ENCODE measurements around the gene CEP44.
"Not testable (repeated sequence)": the region's sequence is repeated elsewhere in the genome, so short reads cannot be mapped to it uniquely, and the experiment has no call there.

Gene CEP44

GRCh38 chr4:174283507-174284471 is at the start of gene CEP44, which contains the start of gene FBXO8:
Gene CEP44 (plus strand): TSS chr4:174283911. CDS start chr4:174299122, 15,211 bp downstream.
Gene FBXO8 (minus strand): TSS chr4:174283667. CDS start chr4:174263092, 20,575 bp downstream.
- peak; percentile 28 to 35 for DNase-seq (ENCODE audit: low read depth in 2 of 2)

- DNase-seq (ENCODE audit: low read depth in 2 of 2), result no peak
Measured at GRCh38 chr4:174236359-174236758, 47.4 kb upstream of the CEP44 start.

- DNase-seq (ENCODE audit: low read depth in 2 of 2), result no peak
Measured at GRCh38 chr4:174241162-174241561, 42.5 kb upstream of the CEP44 start.

- DNase-seq (ENCODE audit: low read depth in 2 of 2), result no peak
Measured at GRCh38 chr4:174244441-174244840, 39.3 kb upstream of the CEP44 start.

- no peak for DNase-seq (ENCODE audit: low read depth in 2 of 2)
Measured at GRCh38 chr4:174245714-174246113, 38.0 kb upstream of the CEP44 start.

GRCh38 chr4:174248407-174248806 is 35.3 kb upstream of the CEP44 start:
- no peak for DNase-seq (ENCODE audit: low read depth in 2 of 2)

GRCh38 chr4:174252412-174252811 is 31.3 kb upstream of the CEP44 start:
- no peak for DNase-seq (ENCODE audit: low read depth in 2 of 2)

- no peak for DNase-seq (ENCODE audit: low read depth in 2 of 2)
Measured at GRCh38 chr4:174254613-174255012, 29.1 kb upstream of the CEP44 start.

GRCh38 chr4:174255374-174255773 is 28.3 kb upstream of the CEP44 start:
- no peak for DNase-seq (ENCODE audit: low read depth in 2 of 2)

GRCh38 chr4:174255786-174256185 is 27.9 kb upstream of the CEP44 start:
- no peak for DNase-seq (ENCODE audit: low read depth in 2 of 2)

- no peak for DNase-seq (ENCODE audit: low read depth in 2 of 2)
Measured at GRCh38 chr4:174256277-174256713, 27.4 kb upstream of the CEP44 start.

GRCh38 chr4:174259580-174259979 is 24.1 kb upstream of the CEP44 start:
- DNase-seq (ENCODE audit: low read depth in 2 of 2), result no peak

GRCh38 chr4:174260099-174260498 is 23.6 kb upstream of the CEP44 start:
- DNase-seq (ENCODE audit: low read depth in 2 of 2), result no peak

- DNase-seq (ENCODE audit: low read depth in 2 of 2), result not testable (repeated sequence)
Measured at GRCh38 chr4:174261432-174261831, 22.3 kb upstream of the CEP44 start.

GRCh38 chr4:174262624-174263444 is 20.9 kb upstream of the CEP44 start:
- DNase-seq (ENCODE audit: low read depth in 2 of 2), result no peak

- no peak for DNase-seq (ENCODE audit: low read depth in 2 of 2)
Measured at GRCh38 chr4:174263445-174263736, 20.3 kb upstream of the CEP44 start.

- no peak for DNase-seq (ENCODE audit: low read depth in 2 of 2)
Measured at GRCh38 chr4:174265916-174266315, 17.8 kb upstream of the CEP44 start.

- no peak for DNase-seq (ENCODE audit: low read depth in 2 of 2)
Measured at GRCh38 chr4:174266416-174266815, 17.3 kb upstream of the CEP44 start.

GRCh38 chr4:174273930-174274329 is 9.8 kb upstream of the CEP44 start:
- no peak for DNase-seq (ENCODE audit: low read depth in 2 of 2)

- no peak for DNase-seq (ENCODE audit: low read depth in 2 of 2)
Measured at GRCh38 chr4:174274436-174274835, 9.3 kb upstream of the CEP44 start.

- DNase-seq (ENCODE audit: low read depth in 2 of 2), result no peak
Measured at GRCh38 chr4:174275101-174275500, 8.6 kb upstream of the CEP44 start.

- DNase-seq (ENCODE audit: low read depth in 2 of 2), result no peak
Measured at GRCh38 chr4:174277433-174277832, 6.3 kb upstream of the CEP44 start.

GRCh38 chr4:174278467-174278866 is 5.2 kb upstream of the CEP44 start:
- no peak for DNase-seq (ENCODE audit: low read depth in 2 of 2)

Data from stimulated activated CD8-positive, alpha-beta memory T cell treated with anti-CD3 and anti-CD28 coated beads, Interleukin-7, amount 100 ng/mL, for 1 hour (primary cell).